Body of pancreas (tissue), 4 donors: ENCODE data around the gene ABRACL. TPM values are rescaled to one million over a fixed set of nuclear protein-coding genes. Genes with fewer than 3 reads are reported as not detected.

Source experiments
- ATAC-seq: fragments of 150-250 bp; one replicate; pipeline ENCODE4 v1.9.1; 2016
- DNase-seq, 4 donors: peaks; one replicate each; pipeline ENCODE4 v3.0.0-alpha.2; 2019
- H3K27ac ChIP-seq, 4 donors: fragments of 200-600 bp; sonication (generic); 1 replicate in 3 of 4; 2 replicates in 1 of 4; pipeline versions ENCODE4 v1.5.1 to v1.6.1; 2016 to 2019; ENCODE audit warnings: mild to moderate bottlenecking in 1 of 4, mixed read lengths in 1 of 4, moderate library complexity in 1 of 4
- H3K27me3 ChIP-seq, 2 donors: fragments of 200-600 bp; sonication (generic); one replicate each; pipeline ENCODE4 v1.6.0; 2016; ENCODE audit warnings: mild to moderate bottlenecking in 1 of 2
- H3K36me3 ChIP-seq, 2 donors: fragments of 200-600 bp; sonication (generic); replicated peaks in 1 of 2; 2 replicates each; pipeline ENCODE4 v1.5.1; 2016; ENCODE audit warnings: low read depth in 2 of 2; ENCODE audit not compliant: insufficient read depth in 1 of 2
- H3K4me1 ChIP-seq: fragments of 200-600 bp; sonication (generic); one replicate; pipeline ENCODE4 v1.6.0; 2016
- H3K4me3 ChIP-seq, 2 donors: fragments of 200-600 bp; sonication (generic); 1 replicate in 1 of 2; 2 replicates in 1 of 2; pipeline ENCODE4 v1.5.1; 2016 to 2019
- H3K9me3 ChIP-seq, 3 donors: fragments of 200-600 bp; sonication (generic); 1 replicate in 2 of 3; 2 replicates in 1 of 3; pipeline ENCODE4 v1.5.1; 2016
- CTCF ChIP-seq, 7 experiments: fragments of 450-650 bp in 4 of 7; fragments of 200-600 bp in 3 of 7; sonication (generic) in 3 of 7; IDR thresholded peaks; one replicate each; pipeline ENCODE4 v1.5.1; 2016 to 2019; ENCODE audit warnings: antibody characterized with exemption in 7 of 7
- POLR2A ChIP-seq, 3 donors: fragments of 450-650 bp; IDR thresholded peaks; one replicate each; pipeline ENCODE4 v1.6.1; 2016; ENCODE audit warnings: antibody characterized with exemption in 3 of 3, mild to moderate bottlenecking in 2 of 3
- WGBS, 2 donors: methylation state at CpG; one replicate each; pipeline ENCODE4 v1.1.5; 2017; 5-methylcytosine and 5-hydroxymethylcytosine counted together
- intact Hi-C: fragments of 100-400 bp; cut with DNase I; formaldehyde crosslinking; loops from one replicate; pipeline ENCODE4 v1.15.1; 2023
- total RNA-seq, 2 donors: library from RNA; depleted of rRNA; stranded (reverse); fragments of >200 nt; gene quantifications; one replicate each; pipeline ENCODE4 v1.1.0, GENCODE V29; 2016

Gene ABRACL
- total RNA-seq, 2 donors from 2014 or later: 1.6 to 11.2 TPM

GRCh38 chr6:139060332-139060731 lies 31.8 kb downstream of the ABRACL start:
- intact Hi-C loops: no loop called here
- Histone ChIP-seq H3K36me3 (no peaks in the 10 kb centered on the region), H3K27ac (no peak overlapping the region), H3K4me1 (no peaks in the 10 kb centered on the region), H3K27me3 (no peaks in the 10 kb centered on the region), H3K4me3 (no peak overlapping the region), H3K9me3 (no peaks in the 10 kb centered on the region)
- ATAC-seq (no peak), DNase-seq (no peak)
- TF ChIP-seq POLR2A (IDR thresholded peaks at IDR 0.05): no peak
- TF ChIP-seq CTCF (IDR thresholded peaks at IDR 0.05): no peak

GRCh38 chr6:139062932-139063646 lies 34.5 kb downstream of the ABRACL start:
- Histone ChIP-seq H3K27ac (no peak overlapping the region), H3K36me3 (no peaks in the 10 kb centered on the region), H3K27me3 (no peaks in the 10 kb centered on the region), H3K9me3 (no peaks in the 10 kb centered on the region), H3K4me3 (no peak overlapping the region), H3K4me1 (no peaks in the 10 kb centered on the region)
- intact Hi-C loops: no loop called here
- ATAC-seq (no peak), DNase-seq (no peak)
- 64 to 87% methylated on average over 1 of the region's 1 CpG for WGBS, 2 donors
- TF ChIP-seq POLR2A (IDR thresholded peaks at IDR 0.05): no peak
- no peak for TF ChIP-seq CTCF (IDR thresholded peaks at IDR 0.05)

- Histone ChIP-seq H3K36me3 (no peaks in the 10 kb centered on the region), H3K4me3 (no peak overlapping the region)
- intact Hi-C loops: no loop called here
Measured at GRCh38 chr6:139064981-139065665, 36.6 kb downstream of the ABRACL start.

GRCh38 chr6:139066080-139066479 lies 37.5 kb downstream of the ABRACL start:
- H3K27me3 ChIP-seq: no peaks in the 10 kb centered on the region
- WGBS, 2 donors: 45 to 63% methylated on average over 2 of the region's 2 CpGs

More at GRCh38 chr6:139064981-139065665, 36.6 kb downstream of the ABRACL start:
- DNase-seq (no peak), ATAC-seq (no peak)
- TF ChIP-seq POLR2A (IDR thresholded peaks at IDR 0.05) (no peak), CTCF (IDR thresholded peaks at IDR 0.05) (no peak)
- 62 to 69% methylated on average over 7 of the region's 7 CpGs for WGBS, 2 donors
- no peak overlapping the region for H3K27ac ChIP-seq
- H3K27me3 ChIP-seq: no peaks in the 10 kb centered on the region
- no peaks in the 10 kb centered on the region for H3K9me3 ChIP-seq
- H3K4me1 ChIP-seq: no peaks in the 10 kb centered on the region

More at GRCh38 chr6:139066080-139066479, 37.5 kb downstream of the ABRACL start:
- no peak for TF ChIP-seq POLR2A (IDR thresholded peaks at IDR 0.05)
- TF ChIP-seq CTCF (IDR thresholded peaks at IDR 0.05): no peak
- Histone ChIP-seq H3K36me3 (no peaks in the 10 kb centered on the region), H3K4me1 (no peaks in the 10 kb centered on the region), H3K27ac (no peak overlapping the region), H3K4me3 (no peak overlapping the region), H3K9me3 (no peaks in the 10 kb centered on the region)
- DNase-seq (no peak), ATAC-seq (no peak)
- intact Hi-C loops: no loop called here
